ENCODE data around the gene GPHB5.

DNA sequence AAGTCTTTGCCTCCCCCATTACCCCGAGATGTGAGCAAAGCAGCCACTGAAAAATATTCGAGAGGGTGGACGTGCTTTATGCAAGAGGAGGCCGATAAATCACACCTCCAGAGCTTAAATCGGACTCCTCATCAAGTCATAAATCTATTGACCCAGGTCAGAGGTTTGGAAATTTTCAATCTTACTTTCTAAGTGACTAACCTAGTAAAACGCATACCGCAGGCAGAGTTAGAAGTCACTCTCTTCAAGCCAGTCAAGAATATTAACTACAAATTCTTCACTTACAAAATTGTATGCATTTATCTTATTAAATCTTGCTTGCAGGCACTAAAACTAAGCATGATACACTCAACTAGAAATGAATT, 34.9 kb downstream of the GPHB5 start:
- TF ChIP-seq, protein P1, sequence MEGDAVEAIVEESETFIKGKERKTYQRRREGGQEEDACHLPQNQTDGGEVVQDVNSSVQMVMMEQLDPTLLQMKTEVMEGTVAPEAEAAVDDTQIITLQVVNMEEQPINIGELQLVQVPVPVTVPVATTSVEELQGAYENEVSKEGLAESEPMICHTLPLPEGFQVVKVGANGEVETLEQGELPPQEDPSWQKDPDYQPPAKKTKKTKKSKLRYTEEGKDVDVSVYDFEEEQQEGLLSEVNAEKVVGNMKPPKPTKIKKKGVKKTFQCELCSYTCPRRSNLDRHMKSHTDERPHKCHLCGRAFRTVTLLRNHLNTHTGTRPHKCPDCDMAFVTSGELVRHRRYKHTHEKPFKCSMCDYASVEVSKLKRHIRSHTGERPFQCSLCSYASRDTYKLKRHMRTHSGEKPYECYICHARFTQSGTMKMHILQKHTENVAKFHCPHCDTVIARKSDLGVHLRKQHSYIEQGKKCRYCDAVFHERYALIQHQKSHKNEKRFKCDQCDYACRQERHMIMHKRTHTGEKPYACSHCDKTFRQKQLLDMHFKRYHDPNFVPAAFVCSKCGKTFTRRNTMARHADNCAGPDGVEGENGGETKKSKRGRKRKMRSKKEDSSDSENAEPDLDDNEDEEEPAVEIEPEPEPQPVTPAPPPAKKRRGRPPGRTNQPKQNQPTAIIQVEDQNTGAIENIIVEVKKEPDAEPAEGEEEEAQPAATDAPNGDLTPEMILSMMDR (IDR thresholded peaks at IDR 0.05; ENCODE audit: low read depth, low read length, poor library complexity, severe bottlenecking): no peak
- no peak for TF ChIP-seq EZH2phosphoT487 (IDR thresholded peaks at IDR 0.05; ENCODE audit: borderline replicate concordance, low read length)

Data from DOHH2 (cell line).